Measurements from ENCODE around the gene YTHDF1. TPM values are rescaled to one million over a fixed set of nuclear protein-coding genes. Genes with fewer than 3 reads are reported as not detected.

YTHDF1 gene
- total and polyA plus RNA-seq, 11 donors = 14.7 to 38.2 (median 22.5) TPM

GRCh38 chr20:63247671-63248228, 31.8 kb upstream of the YTHDF1 start:
- H3K9me3 ChIP-seq = no peaks in the 10 kb centered on the region
- ATAC-seq (no peak), DNase-seq (peak in 1 of 5 donors; percentile 53)
- H3K4me1 ChIP-seq = no peaks in the 10 kb centered on the region
- WGBS, 4 donors = 61 to 73% (median 72%) methylated on average over 13 to 24 of the region's 24 CpGs
- no peaks in the 10 kb centered on the region for H3K36me3 ChIP-seq
- no peak overlapping the region for H3K27ac ChIP-seq
- TF ChIP-seq POLR2A (IDR thresholded peaks at IDR 0.05) = no peak
- TF ChIP-seq, protein P1, sequence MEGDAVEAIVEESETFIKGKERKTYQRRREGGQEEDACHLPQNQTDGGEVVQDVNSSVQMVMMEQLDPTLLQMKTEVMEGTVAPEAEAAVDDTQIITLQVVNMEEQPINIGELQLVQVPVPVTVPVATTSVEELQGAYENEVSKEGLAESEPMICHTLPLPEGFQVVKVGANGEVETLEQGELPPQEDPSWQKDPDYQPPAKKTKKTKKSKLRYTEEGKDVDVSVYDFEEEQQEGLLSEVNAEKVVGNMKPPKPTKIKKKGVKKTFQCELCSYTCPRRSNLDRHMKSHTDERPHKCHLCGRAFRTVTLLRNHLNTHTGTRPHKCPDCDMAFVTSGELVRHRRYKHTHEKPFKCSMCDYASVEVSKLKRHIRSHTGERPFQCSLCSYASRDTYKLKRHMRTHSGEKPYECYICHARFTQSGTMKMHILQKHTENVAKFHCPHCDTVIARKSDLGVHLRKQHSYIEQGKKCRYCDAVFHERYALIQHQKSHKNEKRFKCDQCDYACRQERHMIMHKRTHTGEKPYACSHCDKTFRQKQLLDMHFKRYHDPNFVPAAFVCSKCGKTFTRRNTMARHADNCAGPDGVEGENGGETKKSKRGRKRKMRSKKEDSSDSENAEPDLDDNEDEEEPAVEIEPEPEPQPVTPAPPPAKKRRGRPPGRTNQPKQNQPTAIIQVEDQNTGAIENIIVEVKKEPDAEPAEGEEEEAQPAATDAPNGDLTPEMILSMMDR (IDR thresholded peaks at IDR 0.05) = no peak
- intact Hi-C loops (cut with DNase I) = no loop called here
- H3K27me3 ChIP-seq = peaks cover 15 to 73% (median 38%) of the 10 kb centered on the region in 9 donors
- H3K4me3 ChIP-seq = no peak overlapping the region

DNA sequence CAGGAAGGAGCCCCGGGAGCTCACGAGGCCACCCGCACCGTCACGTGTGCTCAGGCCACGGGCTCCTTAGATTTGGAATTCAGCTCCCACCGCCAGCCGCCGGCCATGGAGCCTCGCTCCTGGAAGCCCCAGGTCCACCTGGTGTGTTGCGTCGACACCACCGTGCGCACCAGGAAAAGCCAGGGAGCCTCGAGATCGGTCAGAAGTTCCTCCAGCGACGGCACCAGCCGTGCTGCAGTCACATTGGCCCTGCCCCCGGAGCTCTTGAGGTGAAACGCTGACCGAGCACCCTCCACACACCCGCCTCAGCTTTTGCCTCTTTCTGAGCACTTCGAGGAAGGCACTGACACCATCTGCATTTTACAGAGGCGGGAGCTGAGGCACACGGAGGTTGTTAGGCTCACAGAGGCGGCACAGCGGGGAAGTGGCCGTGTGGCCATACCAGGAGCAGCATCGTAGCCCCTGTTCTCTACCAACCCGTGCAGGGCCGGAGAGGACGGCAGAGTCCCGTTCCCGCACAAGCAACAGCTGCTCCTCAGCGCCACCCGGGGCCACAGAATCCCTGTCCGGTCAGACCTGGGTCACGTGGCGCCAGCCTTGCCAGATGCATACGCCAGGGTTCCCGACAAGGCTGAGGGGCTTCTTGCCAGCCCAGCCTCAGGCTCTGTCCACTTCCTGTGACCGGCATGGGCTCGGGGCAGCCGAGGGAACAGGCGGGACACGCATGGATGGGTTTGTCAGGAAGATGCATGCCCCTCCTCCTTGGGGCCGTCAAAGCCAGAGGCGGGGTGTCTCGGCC, 30.8 kb upstream of the YTHDF1 start:
- Histone ChIP-seq H3K36me3 (no peaks in the 10 kb centered on the region), H3K4me1 (no peaks in the 10 kb centered on the region), H3K4me3 (no peak overlapping the region), H3K27ac (no peak overlapping the region), H3K27me3 (peaks cover 8 to 63% (median 27%) of the 10 kb centered on the region in 9 donors), H3K9me3 (no peaks in the 10 kb centered on the region)
- DNase-seq = peak in 2 of 5 donors; percentile 56 to 60
- intact Hi-C loops (cut with DNase I) = no loop called here
- ATAC-seq = peak in 3 of 4 donors; percentile 28 to 60 (median 54)
- WGBS, 4 donors = 39 to 55% (median 45%) methylated on average over 30 to 50 of the region's 50 CpGs
- TF ChIP-seq POLR2A (IDR thresholded peaks at IDR 0.05) = no peak
- TF ChIP-seq, protein P1 (IDR thresholded peaks at IDR 0.05) = no peak

DNA sequence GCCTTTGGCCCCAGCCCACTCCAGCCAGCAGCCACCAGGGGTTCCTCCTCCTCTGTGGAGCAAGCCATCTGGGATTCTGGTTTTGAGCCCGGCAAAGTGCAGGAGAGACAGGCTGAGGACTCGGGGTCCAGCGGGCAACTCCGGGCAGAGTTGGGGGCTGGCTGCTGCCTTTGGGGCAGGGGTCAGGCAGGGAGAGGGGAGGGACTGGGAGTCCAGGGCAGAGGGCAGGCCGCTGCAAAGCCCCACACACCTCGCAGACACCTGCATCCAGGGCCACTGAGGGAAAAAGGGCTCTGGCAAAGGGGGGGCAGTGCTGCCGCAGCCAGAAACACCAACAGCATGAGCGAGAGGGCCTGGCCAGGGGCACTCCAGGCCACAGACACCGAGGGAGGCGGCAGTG, 28.5 kb upstream of the YTHDF1 start:
- Histone ChIP-seq H3K4me3 (no peak overlapping the region), H3K36me3 (no peaks in the 10 kb centered on the region), H3K4me1 (no peaks in the 10 kb centered on the region), H3K27me3 (peaks cover 7 to 54% (median 22%) of the 10 kb centered on the region in 9 donors), H3K9me3 (no peaks in the 10 kb centered on the region), H3K27ac (no peak overlapping the region)
- no peak for TF ChIP-seq POLR2A (IDR thresholded peaks at IDR 0.05)
- TF ChIP-seq, protein P1 (IDR thresholded peaks at IDR 0.05) = no peak
- intact Hi-C loops (cut with DNase I) = no loop called here
- 85 to 91% (median 88%) methylated on average over 7 to 10 of the region's 10 CpGs for WGBS, 4 donors
- DNase-seq (no peak), ATAC-seq (no peak)

DNA sequence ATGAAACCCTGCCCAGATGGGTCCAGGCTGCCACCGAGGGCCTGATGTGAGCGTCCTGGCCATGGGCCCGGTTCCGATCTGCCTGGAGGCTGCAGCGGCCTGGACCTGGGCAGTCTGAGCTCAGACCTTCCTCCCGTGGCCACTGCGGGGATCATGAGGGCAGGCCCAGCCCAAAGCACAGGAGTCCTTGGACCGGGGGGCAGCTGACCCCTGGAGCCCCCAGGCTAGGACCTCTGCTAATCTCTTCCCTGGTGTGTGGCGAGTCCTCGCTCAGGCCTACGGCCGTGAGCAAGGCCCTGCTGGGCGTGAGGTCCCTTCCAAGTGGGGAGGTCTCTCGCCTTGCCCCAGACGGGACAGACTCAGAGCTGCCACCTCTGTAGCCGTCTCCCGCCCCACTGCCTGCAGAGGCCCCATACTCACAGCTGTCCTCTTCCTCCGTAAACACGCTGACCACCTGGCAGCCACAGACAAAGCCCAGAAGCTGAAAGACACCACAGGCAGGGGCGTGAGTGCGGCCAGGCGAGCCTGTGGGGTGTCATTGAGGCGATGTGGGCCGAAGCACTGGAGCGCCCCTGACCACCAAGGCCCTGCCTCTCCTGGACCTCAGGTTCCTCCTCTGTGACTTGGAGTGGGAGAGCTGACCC, 27.8 kb upstream of the YTHDF1 start:
- WGBS, 4 donors = 80 to 88% (median 80%) methylated on average over 19 to 25 of the region's 25 CpGs
- Histone ChIP-seq H3K9me3 (no peaks in the 10 kb centered on the region), H3K27me3 (peaks cover 7 to 46% (median 19%) of the 10 kb centered on the region in 9 donors), H3K4me3 (no peak overlapping the region), H3K36me3 (no peaks in the 10 kb centered on the region), H3K4me1 (no peaks in the 10 kb centered on the region), H3K27ac (no peak overlapping the region)
- ATAC-seq (no peak), DNase-seq (no peak)
- TF ChIP-seq, protein P1 (IDR thresholded peaks at IDR 0.05) = no peak
- TF ChIP-seq POLR2A (IDR thresholded peaks at IDR 0.05) = no peak
- intact Hi-C loops (cut with DNase I) = no loop called here
